GM18526 (cell line): Measurements from ENCODE around the gene PCP2.

Experiments used
- POLR2A ChIP-seq: IDR thresholded peaks from 3 replicates; pipeline ENCODE4 v1.6.1; 2011; ENCODE audit not compliant: insufficient read length; ENCODE audit errors: extremely low read depth

Gene PCP2

DNA sequence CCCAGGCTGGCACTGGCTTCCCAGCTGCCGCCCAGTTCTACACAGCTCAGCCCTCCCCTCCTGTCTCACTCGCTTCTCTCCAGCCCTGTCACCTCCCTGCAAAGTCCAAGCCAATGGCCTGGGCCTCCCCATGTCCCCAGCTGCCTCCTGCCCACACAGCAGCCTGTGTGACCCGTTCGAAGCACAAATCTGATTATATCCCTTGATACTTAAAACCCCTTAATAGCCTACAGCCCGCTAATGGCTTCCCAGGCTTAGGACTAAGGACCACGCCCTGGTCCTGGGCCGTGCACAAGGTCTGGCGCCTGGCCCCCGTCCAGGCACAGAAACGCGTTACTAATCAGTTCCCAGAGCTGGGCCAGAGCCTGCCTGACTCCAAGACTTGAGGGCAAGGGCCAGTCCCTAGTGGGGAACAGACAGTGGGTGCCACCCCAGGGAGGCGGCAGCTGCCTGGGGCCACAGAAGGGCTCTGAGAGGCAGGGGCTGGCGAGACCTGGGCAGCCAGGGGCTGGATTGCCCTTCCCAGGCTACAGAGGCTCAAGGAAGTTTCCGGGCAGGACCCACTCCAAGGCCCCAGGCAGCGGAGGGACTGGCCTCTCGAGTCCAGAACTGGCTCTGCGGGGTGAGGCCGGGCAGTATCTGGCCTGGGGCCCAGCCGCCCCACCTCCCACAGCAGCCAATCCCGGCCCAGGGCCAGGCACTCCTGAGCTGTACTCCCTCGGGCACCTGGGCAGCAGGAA, 14.6 kb downstream of the PCP2 start:
- no peak for TF ChIP-seq POLR2A

DNA sequence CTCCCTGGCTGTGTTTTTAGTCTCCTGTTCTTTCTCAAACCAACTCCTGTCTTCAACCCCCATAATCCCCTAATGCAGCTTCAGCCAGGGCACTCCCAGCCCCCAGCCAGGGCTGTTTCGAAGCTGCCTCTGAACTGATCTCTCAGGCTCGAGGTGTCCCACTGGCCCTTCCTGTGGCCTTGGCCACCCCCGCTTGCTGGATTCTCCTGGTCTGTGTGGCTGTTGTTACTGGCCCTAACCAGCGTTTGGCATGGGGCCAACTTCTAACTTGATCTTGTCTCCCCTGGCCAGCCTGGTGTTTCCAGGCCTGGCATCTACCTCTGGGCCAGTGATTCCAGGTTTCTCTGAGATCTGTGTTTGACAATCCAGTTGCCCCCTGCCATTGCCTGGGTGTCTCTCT, 15.2 kb downstream of the PCP2 start:
- no peak for TF ChIP-seq POLR2A

DNA sequence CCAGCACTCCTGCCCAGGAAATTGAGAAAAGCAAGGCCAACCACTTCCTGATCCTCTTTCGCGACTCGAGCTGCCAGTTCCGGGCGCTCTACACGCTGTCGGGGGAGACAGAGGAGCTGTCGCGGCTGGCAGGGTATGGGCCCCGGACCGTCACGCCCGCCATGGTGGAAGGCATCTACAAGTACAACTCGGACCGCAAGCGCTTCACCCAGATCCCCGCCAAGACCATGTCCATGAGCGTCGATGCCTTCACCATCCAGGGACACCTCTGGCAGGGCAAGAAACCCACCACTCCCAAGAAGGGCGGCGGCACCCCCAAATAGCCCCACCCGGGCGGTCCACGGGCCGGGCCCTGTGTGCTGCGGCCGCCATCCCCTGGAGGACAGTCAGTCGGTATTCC, 15.8 kb downstream of the PCP2 start:
- TF ChIP-seq POLR2A: no peak

DNA sequence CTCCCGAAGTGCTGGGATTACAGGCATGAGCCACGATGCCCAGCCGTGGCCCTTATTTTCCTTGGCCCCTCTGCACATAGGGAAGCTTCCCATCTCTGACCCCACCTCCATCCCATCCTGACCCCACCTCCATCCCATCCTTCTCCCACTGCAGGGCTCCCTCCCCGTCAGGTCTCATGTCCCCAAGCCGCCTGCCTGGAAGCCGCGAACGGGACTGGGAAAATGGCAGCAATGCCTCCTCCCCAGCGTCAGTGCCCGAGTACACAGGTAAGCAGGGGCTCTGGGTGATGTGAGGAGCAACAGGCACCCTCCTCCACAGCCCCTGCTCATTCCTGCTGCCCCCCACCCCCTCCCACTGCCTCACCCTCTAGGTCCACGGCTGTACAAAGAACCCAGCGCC, 16.3 kb downstream of the PCP2 start:
- TF ChIP-seq POLR2A: no peak

DNA sequence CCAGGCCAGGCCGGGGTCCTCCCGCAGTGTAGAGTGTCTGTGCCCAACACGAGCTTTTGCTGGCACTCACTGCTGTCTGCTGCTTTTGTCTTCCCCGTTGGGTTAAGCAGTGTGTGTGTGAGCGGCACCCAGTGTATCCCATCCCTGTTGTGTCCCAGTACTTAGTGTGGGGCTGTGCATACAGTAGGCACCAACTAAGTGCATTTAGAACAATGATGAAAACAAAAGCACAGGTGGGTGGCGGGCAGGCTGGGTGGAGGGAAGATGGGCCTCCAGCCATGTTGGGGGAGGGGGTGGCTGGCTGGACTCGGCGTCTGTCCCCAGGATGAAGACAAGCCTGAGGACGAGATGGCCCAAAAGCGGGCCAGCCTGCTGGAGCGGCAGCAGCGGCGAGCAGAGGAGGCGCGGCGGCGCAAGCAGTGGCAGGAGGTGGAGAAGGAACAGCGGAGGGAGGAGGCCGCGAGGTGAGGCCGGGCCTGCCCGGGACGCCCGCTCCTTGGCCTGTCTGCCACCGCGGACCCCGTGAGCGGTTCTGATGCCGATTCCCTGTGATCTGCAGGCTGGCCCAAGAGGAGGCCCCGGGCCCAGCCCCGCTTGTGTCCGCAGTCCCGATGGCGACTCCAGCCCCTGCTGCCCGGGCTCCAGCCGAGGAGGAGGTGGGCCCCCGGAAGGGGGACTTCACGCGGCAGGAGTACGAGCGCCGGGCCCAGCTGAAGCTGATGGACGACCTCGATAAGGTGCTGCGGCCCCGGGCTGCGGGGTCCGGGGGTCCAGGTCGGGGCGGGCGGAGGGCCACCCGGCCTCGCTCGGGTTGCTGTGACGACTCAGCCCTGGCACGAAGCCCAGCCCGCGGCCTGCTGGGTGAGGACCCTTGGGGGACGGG, 18.4 kb downstream of the PCP2 start:
- no peak for TF ChIP-seq POLR2A

DNA sequence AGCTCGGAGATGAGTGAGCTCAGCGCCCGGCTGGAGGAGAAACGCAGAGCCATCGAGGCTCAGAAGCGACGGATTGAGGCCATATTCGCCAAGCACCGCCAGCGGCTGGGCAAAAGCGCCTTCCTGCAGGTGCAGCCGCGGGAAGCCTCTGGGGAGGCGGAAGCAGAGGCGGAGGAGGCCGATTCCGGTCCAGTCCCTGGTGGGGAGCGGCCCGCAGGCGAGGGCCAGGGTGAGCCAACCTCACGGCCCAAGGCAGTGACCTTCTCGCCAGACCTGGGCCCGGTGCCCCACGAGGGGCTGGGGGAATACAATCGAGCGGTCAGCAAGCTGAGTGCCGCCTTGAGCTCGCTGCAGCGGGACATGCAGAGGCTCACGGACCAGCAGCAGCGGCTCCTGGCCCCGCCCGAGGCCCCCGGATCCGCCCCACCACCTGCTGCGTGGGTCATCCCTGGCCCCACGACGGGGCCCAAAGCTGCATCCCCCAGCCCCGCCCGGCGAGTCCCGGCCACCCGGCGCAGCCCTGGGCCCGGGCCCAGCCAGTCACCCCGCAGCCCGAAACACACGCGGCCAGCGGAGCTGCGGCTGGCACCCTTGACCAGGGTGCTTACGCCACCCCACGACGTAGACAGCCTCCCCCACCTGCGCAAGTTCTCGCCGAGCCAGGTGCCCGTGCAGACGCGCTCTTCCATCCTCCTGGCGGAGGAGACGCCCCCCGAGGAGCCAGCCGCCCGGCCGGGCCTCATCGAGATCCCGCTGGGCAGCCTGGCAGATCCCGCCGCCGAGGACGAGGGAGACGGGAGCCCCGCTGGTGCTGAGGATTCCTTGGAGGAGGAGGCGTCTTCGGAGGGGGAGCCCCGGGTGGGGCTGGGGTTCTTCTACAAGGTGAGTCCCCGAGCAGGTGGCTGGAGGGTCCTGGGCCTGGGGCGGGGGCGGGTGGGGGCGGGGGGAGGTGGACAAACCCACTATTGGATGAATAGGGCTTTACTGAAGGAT, 20.9 kb downstream of the PCP2 start:
- no peak for TF ChIP-seq POLR2A

DNA sequence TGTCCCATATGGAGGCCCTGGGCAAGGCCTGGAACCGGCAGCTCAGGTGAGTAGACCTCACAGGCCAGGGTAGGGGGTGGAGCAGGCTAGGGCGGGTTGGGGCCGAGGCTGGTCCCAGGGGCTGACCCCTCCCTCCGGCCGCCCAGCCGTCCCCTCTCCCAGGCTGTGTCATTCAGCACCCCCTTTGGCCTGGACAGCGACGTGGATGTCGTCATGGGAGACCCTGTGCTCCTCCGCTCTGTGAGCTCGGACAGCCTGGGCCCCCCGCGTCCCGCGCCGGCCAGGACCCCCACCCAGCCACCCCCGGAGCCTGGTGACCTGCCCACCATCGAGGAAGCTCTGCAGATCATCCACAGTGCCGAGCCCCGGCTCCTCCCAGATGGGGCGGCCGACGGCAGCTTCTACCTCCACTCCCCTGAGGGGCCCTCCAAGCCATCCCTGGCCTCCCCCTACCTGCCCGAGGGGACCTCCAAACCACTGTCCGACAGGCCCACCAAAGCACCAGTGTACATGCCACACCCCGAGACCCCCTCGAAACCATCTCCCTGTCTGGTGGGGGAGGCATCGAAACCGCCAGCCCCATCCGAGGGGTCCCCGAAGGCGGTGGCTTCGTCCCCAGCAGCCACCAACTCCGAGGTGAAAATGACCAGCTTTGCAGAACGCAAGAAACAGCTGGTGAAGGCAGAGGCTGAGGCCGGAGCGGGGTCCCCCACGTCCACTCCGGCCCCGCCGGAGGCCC, 21.8 kb downstream of the PCP2 start:
- no peak for TF ChIP-seq POLR2A

DNA sequence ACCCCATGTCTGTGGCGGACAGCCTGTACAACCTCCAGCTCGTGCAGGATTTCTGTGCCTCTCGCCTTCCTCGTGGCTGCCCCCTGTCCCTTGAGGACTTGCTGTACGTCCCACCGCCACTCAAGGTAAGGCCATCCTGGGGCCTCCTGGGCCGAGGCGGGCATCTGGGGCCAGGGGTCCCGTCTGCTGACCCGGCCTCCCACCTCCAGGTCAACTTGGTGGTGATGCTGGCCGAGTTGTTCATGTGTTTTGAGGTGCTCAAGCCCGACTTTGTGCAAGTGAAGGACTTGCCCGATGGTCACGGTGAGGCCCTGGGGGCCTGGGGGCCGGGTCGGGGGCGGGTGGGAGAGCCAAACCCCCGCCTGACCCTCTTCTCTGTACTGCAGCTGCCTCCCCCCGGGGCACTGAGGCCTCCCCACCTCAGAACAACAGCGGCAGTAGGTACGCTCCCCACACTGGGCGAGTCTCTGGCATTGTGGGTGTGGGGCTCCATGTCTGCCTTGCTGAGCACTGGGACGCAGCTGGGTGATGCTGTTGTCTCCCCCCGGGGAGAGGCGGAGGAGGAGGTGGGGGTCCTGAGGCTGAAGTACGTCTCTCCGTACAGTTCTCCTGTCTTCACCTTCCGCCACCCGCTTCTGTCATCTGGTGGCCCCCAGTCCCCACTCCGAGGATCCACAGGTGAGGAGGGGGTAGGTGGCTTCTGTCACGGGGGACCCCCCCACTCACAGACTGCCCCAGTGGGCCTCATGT, 22.9 kb downstream of the PCP2 start:
- TF ChIP-seq POLR2A: no peak

DNA sequence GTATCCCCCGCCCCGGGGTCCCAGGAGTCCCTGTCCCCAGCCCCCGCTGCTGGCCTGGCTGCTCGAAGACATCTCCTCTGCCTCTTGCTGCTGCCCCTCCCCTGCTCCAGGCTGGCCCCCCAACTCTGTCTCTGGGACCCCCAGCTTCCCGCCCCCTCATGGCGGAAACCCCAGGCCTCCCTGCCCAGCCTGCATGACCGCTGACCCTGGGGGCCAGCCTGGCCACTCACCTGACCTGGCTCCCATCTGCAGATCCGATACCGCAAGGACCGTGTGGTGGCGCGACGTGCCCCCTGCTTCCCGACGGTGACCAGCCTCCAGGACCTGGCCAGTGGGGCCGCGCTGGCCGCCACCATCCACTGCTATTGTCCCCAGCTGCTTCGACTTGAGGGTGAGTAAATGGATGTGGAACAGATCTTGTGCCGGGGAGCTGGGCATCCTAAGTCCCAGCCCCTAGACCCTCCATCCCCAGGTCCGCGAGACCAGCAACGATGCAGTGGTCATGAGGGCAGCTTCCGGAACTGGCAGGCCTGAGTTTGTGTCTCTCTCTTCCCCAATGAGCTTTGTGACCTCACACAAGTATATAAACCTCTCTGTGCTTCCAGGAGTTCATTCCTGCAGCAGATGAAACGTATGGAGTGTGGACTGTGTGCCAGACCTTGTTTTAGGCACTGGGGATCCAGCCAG, 25.5 kb downstream of the PCP2 start:
- TF ChIP-seq POLR2A: no peak

DNA sequence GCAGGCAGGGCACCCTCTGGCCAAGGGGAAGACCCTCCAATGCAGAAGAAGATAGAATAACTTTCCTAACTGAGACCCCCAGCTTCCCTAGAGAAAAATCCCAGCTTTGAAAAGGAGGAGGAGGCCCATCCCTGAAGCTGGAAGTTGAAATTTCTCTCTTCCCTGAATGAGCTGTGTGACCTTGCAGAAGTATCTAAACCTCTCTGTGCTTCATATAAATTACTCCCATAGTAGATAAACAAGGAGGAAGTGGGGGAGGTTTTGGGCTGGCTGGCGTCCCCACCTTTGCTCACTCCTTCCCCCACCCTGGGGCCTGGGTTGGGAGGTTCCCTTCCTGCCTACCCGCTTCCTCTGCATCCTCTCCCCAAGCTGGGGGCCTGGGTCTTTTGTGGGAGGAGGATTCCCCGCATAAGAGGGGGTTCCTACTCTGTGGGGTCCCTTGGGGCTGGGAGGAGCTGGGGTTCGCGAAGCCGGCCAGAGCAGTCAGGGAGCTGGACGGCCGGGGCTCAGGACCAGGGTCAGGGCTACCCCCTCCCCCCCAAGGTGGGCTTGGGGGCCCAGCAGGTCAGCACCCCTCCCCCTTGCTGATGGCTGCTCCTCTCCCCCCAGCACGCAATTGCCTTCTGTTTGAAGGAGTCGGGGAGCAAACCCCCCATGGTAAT, 26.2 kb downstream of the PCP2 start:
- no peak for TF ChIP-seq POLR2A

DNA sequence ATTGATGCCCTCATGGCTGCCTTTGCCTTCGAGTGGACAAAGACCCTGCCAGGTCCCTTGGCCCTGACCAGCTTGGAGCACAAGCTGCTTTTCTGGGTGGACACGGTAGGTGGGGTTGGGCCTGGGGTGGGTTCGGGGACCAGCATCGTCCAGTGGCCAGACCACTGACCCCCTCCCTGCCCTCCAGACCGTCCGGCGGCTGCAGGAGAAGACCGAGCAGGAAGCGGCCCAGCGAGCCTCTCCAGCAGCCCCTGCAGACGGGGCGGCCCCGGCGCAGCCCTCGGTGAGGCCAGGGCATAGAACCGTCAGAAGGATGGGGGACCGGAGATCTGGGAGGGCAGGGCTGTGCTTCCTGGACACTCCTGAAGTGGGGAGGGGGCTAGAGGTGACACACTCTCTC, 27.2 kb downstream of the PCP2 start:
- TF ChIP-seq POLR2A: no peak

DNA sequence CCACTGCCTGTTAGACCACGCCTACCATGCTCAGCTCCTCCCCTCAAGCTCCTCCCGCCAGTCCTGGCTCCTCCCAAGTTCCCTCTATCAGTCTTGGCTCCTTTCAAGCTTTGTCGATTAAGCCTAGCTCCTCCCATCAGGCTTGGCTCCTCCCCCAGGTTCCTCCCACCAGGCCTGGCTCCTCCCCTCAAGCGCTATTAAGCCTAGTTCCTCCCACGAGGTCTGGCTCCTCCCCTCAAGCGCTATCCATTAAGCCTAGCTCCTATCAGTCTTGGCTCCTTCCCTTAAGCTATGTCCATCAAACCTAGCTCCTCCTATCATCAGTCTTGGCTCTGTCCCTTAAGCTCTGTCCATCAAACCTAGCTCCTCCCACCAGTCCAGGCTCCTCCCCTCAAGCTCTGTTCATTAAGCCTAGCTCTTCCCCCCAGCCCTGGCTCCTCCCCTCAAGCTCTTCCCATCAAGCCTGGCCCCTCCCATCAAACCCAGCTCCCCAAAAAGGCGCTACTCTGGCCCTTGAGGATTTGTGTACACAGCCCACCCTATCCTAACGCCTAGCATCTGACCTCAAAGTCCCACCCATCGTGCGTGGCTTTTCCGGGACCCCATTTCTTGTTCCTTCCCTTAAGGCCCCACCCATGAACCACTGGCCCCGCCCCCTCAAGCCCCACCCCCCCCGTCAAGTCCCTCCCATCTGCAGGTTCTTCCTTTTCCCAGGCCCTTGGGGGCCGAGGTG, 27.9 kb downstream of the PCP2 start:
- no peak for TF ChIP-seq POLR2A

DNA sequence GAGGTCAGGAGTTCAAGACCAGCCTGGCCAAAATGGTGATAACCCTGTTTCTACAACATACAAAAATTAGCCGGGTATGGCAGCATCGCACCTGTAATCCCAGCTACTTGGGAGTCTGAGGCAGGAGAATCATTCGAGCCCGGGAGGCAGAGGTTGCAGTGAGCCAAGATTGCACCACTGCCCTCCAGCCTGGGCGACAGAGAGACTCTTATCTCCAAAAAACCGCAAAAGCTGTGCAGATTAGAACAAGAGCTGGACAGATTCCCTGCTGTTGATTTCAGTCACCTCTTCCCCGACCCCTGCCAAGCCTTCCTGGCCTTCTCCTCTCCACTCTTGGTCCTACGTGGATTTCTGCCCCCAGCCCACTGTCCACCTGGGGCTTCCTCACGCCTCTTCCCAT, 29.6 kb downstream of the PCP2 start:
- TF ChIP-seq POLR2A: no peak
